GM12875 (cell line): ENCODE measurements around the gene TMEM222.

Source experiments
- H3K4me3 ChIP-seq: one replicate; pipeline ENCODE4 v1.5.1; 2011; ENCODE audit warnings: low read depth, low read length, control low read depth
- TF ChIP-seq, protein P1 (sequence below): IDR thresholded peaks from 2 replicates; pipeline ENCODE4 v1.5.1; 2011; ENCODE audit warnings: low read depth, mild to moderate bottlenecking, control low read depth, inconsistent platforms, low read length, moderate library complexity, borderline replicate concordance; ENCODE audit not compliant: insufficient read depth

Gene TMEM222

DNA sequence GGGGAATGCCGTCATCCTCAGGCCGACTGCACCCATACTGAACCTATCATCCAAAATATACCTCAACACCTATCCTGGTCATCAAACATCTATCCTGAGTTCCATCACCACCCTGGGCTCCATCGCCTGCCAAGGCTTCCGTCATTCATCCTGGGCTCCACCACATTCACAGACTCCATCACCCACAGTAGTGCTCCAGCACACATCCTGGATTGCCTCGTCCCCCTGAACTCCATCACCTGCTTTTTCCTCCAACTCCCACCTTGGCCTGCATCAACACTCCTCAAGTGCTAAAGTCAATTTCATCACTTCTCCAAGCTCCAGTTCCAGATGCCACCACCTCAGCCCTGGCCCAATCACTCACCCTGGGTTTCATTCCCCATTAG, 37.0 kb downstream of the TMEM222 start:
- H3K4me3 ChIP-seq: no peak overlapping the region
- TF ChIP-seq, protein P1, sequence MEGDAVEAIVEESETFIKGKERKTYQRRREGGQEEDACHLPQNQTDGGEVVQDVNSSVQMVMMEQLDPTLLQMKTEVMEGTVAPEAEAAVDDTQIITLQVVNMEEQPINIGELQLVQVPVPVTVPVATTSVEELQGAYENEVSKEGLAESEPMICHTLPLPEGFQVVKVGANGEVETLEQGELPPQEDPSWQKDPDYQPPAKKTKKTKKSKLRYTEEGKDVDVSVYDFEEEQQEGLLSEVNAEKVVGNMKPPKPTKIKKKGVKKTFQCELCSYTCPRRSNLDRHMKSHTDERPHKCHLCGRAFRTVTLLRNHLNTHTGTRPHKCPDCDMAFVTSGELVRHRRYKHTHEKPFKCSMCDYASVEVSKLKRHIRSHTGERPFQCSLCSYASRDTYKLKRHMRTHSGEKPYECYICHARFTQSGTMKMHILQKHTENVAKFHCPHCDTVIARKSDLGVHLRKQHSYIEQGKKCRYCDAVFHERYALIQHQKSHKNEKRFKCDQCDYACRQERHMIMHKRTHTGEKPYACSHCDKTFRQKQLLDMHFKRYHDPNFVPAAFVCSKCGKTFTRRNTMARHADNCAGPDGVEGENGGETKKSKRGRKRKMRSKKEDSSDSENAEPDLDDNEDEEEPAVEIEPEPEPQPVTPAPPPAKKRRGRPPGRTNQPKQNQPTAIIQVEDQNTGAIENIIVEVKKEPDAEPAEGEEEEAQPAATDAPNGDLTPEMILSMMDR: no peak

DNA sequence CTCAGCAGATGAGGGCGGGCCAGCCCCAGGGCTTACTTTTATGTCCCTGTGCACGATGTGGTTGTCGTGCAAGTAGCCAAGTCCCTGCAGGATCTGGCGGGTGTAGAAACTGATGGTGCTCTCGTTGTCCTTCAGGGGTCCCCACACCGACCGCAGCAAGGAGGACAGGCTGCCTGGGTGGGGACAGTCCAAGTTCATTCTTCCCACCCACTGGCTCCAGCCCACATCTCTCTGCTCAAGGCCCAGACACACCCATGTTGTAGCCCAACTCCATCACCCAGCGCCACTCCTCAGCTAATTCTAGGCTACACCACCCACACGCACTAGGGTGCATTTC, 37.8 kb downstream of the TMEM222 start:
- no peak overlapping the region for H3K4me3 ChIP-seq
- TF ChIP-seq, protein P1: no peak

DNA sequence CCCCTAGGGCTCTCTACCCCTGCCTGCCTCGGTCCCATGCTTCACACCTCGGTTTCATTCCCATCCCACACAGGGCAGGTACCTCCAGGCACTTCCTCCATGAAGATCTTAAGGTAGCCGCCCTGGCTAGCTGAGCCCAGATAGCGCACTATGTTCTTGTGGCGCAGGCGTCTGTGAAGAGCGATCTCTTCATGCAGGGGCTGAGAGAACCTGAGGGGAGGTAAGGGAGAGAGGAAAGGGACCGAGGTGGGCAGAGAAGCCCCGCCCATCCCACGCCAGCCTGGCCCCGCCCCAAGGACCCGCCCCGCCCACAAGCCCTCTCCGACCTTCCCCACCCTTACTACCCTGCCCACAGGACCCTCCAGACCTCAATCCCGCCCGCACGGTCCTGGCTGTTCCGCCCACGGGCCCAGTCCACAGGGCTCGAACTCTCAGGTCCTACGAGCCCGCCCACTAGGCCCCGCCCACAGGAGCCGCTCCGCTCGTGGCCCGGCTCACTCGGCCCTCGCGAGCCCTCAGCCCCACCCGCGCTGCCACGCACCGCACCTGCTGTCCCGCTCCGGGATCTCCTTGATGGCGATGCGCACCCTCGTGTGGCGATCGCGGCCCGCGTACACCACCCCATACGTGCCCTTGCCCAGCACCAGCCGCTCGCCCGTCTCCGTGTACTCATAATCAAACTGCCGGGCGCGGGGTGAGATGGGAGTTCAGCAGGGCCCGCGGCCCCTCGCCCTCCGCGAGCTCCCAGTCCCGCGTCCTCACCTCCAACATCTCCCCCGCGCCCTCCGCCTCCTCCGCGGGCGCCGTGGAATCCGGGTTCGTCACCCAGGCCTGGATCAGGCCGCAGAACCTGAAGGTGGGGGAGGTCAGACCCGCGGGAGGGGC, 38.4 kb downstream of the TMEM222 start:
- peak overlapping the region; percentile 52 for H3K4me3 ChIP-seq
- TF ChIP-seq, protein P1: no peak

DNA sequence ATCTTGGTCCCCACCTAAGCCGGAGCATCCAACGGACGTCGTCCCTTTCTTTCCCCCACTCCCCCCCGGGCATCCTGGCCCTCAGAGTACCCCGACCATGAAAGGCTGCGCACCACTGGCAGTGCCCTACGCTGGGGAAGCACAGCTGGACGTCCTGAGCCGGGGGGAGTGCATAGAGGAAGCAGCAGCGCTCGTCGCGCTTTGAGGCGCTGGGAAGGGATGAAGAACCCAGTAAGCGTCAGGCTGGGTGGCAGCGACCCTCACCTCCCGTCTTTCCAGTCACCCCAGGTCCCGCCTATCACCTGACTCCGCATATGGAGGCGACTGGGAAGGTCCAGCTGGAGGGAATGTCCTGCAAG, 39.1 kb downstream of the TMEM222 start:
- no peak overlapping the region for H3K4me3 ChIP-seq
- TF ChIP-seq, protein P1: no peak

DNA sequence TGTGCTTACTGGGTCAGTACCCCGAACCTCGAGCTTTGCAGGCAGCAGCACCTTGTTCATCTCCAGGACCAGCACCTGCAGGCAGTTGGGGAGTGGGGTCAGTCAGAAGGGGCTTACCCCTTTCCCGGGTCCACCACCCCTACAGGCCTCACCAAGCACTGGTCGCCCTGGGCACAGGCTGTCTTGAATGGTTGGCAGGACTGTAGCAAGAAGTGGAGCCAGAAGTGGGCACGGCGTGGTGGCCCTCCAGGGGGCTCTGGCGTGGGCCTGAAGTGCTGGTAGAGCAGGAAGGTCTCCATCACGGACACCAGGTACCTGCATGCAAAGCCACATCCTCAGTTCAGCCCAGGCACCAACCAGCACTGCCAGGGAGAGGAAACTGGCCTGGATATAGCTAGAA, 39.6 kb downstream of the TMEM222 start:
- TF ChIP-seq, protein P1: no peak
- no peak overlapping the region for H3K4me3 ChIP-seq

DNA sequence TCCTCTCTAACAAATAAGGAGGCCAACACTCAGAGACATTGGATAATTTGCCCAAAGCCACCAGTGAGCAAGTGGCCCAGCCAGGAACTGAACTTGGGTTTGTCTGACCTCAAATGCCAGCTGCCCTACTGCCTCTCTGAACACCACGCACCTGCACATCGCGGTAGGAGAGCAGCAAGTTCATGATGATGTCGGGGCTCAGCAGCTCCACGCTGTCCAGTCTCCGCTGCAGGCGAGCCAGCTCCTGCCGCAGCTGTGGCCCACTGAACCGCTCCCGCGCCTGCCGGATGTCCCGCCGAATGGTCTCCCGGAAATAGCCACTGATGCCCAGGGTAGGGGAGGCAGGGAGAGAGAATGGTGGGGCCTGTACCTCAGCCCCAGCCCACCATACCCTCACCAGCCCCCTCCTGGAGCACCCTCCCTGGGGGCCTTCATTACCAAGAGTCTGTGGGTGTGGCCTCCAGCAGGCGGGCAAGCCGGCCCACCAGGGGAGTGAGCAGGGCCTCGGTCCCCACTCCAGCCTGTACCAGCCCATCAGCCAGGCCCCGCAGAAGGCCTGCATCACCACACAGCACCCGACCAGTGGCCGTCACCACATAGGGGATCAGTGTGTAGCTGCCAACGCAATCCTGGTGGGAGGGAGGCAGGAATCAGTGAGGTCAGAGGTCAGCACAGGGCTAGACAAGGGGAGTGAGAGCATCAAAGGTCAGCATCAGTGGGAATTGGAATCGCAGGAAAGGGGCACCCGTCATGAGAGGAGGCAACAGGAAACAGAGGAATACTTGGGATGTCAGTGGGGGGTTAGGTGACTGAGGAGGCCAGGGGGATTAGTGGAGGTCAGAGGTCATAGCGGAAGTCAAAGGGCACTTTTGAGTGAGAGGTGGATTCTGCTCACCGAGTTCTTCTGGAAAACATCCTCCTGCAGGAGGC, 42.1 kb downstream of the TMEM222 start:
- TF ChIP-seq, protein P1: no peak
- no peak overlapping the region for H3K4me3 ChIP-seq
